ENCODE data around the gene ECM1.
A peak's percentile ranks its signal among the peaks of the same experiment; 100 is the strongest.

ECM1 gene

DNA sequence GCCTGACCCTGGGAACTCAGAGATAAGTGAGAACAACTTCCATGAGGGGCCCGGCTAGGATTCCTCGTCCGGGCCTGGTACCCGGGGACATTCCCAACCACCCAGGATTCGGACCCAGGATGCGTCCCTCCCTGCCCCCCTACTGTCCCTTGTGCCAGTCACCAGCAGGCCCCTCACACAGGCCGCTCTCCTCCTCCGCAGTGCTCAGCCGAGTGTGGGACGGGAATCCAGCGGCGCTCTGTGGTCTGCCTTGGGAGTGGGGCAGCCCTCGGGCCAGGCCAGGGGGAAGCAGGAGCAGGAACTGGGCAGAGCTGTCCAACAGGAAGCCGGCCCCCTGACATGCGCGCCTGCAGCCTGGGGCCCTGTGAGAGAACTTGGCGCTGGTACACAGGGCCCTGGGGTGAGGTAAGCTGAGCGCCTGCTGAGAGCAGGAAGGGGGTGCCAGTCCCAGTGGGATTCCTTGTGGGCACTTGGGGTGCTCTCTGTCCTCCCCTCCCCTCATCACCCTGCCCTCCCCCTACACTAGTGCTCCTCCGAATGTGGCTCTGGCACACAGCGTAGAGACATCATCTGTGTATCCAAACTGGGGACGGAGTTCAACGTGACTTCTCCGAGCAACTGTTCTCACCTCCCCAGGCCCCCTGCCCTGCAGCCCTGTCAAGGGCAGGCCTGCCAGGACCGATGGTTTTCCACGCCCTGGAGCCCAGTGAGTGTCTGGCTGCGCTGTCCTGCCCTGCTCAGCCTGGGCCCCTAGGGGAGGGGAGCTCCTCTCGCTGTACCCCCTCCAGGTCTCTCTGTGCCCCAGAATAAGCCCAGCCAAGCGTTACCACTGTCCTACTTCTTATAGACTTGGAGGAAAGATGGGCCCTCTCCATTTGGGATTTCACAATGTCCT, 51.1 kb downstream of the ECM1 start:
- peaks cover 46% of the 10 kb centered on the region for H3K4me1 Mint-ChIP-seq
- no peak overlapping the region for H3K4me3 Mint-ChIP-seq
- H3K27ac Mint-ChIP-seq = peak overlapping the region in 2 of 3 experiments; percentile 16 to 40
- H3K9me3 Mint-ChIP-seq = no peaks in the 10 kb centered on the region
- TF ChIP-seq, protein P1, sequence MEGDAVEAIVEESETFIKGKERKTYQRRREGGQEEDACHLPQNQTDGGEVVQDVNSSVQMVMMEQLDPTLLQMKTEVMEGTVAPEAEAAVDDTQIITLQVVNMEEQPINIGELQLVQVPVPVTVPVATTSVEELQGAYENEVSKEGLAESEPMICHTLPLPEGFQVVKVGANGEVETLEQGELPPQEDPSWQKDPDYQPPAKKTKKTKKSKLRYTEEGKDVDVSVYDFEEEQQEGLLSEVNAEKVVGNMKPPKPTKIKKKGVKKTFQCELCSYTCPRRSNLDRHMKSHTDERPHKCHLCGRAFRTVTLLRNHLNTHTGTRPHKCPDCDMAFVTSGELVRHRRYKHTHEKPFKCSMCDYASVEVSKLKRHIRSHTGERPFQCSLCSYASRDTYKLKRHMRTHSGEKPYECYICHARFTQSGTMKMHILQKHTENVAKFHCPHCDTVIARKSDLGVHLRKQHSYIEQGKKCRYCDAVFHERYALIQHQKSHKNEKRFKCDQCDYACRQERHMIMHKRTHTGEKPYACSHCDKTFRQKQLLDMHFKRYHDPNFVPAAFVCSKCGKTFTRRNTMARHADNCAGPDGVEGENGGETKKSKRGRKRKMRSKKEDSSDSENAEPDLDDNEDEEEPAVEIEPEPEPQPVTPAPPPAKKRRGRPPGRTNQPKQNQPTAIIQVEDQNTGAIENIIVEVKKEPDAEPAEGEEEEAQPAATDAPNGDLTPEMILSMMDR (IDR thresholded peaks at IDR 0.05; ENCODE audit: unreplicated experiment in 3 of 3) = no peak
- H3K36me3 Mint-ChIP-seq (ENCODE audit: low read depth) = no peaks in the 10 kb centered on the region
- no peaks in the 10 kb centered on the region for H3K27me3 Mint-ChIP-seq (ENCODE audit: low read depth)

DNA sequence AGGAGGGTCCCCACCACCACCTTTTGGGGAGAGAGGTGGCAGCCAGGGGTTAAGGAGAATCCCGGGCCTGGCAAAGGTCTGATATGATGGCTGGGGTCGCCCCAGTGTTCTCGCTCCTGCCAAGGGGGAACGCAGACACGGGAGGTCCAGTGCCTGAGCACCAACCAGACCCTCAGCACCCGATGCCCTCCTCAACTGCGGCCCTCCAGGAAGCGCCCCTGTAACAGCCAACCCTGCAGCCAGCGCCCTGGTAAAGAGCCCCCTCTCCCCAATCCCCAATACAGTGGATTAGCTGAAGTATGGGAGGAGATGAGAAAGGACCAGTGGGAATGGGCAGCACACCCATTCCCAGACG, 51.7 kb downstream of the ECM1 start:
- TF ChIP-seq, protein P1 (IDR thresholded peaks at IDR 0.05; ENCODE audit: unreplicated experiment in 3 of 3) = no peak
- peak overlapping the region; percentile 100 for H3K27ac Mint-ChIP-seq
- H3K27me3 Mint-ChIP-seq (ENCODE audit: low read depth) = no peaks in the 10 kb centered on the region
- no peaks in the 10 kb centered on the region for H3K36me3 Mint-ChIP-seq (ENCODE audit: low read depth)
- peak overlapping the region; percentile 31 to 53 (median 49) for H3K4me3 Mint-ChIP-seq
- H3K9me3 Mint-ChIP-seq = no peaks in the 10 kb centered on the region
- peaks cover 49% of the 10 kb centered on the region for H3K4me1 Mint-ChIP-seq

DNA sequence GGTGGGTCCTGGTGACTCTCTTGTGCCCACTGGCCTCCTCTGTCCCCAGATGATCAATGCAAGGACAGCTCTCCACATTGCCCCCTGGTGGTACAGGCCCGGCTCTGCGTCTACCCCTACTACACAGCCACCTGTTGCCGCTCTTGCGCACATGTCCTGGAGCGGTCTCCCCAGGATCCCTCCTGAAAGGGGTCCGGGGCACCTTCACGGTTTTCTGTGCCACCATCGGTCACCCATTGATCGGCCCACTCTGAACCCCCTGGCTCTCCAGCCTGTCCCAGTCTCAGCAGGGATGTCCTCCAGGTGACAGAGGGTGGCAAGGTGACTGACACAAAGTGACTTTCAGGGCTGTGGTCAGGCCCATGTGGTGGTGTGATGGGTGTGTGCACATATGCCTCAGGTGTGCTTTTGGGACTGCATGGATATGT, 52.1 kb downstream of the ECM1 start:
- H3K4me1 Mint-ChIP-seq = peaks cover 53% of the 10 kb centered on the region
- peak overlapping the region; percentile 31 to 53 (median 49) for H3K4me3 Mint-ChIP-seq
- no peaks in the 10 kb centered on the region for H3K9me3 Mint-ChIP-seq
- H3K27ac Mint-ChIP-seq = peak overlapping the region; percentile 100
- H3K27me3 Mint-ChIP-seq (ENCODE audit: low read depth) = no peaks in the 10 kb centered on the region
- TF ChIP-seq, protein P1 (IDR thresholded peaks at IDR 0.05; ENCODE audit: unreplicated experiment in 3 of 3) = peak; percentile 81 to 88 (median 84)
- no peaks in the 10 kb centered on the region for H3K36me3 Mint-ChIP-seq (ENCODE audit: low read depth)

DNA sequence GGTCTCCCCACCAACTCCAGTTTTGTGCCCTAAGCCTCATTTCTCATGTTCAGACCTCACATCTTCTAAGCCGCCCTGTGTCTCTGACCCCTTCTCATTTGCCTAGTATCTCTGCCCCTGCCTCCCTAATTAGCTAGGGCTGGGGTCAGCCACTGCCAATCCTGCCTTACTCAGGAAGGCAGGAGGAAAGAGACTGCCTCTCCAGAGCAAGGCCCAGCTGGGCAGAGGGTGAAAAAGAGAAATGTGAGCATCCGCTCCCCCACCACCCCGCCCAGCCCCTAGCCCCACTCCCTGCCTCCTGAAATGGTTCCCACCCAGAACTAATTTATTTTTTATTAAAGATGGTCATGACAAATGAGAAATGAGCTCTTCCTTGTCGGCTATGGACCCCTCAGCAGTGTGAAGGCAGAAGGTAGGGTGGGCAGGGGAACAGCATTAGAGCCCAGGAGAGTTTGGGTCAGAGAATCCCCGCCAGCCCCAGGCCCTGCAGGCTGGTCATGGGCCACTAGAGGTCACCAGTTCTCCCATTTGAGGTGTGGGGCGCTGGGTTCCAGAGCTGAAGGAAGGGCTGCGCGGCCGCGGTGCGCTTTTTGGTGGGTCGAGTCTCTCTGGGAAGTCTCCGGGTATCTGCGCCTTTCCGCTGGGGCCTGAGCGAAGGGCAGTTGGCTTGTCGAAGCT, 52.8 kb downstream of the ECM1 start:
- H3K27me3 Mint-ChIP-seq (ENCODE audit: low read depth) = no peaks in the 10 kb centered on the region
- H3K4me3 Mint-ChIP-seq = peak overlapping the region; percentile 86 to 88 (median 88)
- no peaks in the 10 kb centered on the region for H3K9me3 Mint-ChIP-seq
- TF ChIP-seq, protein P1 (IDR thresholded peaks at IDR 0.05; ENCODE audit: unreplicated experiment in 3 of 3) = peak; percentile 71 to 76 (median 75)
- H3K36me3 Mint-ChIP-seq (ENCODE audit: low read depth) = no peaks in the 10 kb centered on the region
- peak overlapping the region; percentile 100 for H3K27ac Mint-ChIP-seq
- H3K4me1 Mint-ChIP-seq = peaks cover 52% of the 10 kb centered on the region

DNA sequence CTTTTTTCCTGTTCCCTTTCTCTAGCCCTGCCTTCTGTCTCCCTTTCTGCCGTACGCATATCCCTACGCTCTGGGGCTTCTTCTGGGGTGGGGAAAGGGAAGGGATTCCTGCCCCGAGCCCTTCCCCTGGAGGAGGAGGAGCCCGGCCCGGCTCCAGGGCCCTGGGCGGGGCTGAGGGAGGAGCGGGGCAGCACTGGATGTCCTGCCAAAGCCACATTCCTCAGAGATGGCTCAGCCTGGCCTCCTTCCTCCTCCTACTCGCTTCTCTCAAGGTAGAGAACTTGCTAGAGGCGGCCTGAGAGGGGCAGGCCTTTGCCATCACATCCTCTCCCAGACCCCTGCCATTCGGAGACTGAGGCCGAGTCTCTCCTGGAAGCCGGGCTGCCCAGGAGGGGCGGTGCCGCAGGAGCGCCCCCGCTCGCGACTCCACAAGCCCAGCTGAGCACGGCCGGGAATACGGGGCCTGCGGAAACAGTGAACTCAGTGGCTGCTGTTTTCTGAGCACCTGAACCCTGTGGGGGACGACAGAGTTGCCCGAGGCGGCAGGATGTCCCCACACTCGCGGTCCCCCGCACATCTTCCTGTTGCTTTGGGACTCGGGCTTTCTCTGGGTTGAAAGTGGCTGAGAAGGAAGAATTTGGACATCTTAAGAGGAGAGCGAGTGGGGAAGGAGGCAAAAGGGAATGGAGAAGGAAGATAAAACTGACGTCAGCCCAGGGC, 53.5 kb downstream of the ECM1 start:
- no peaks in the 10 kb centered on the region for H3K27me3 Mint-ChIP-seq (ENCODE audit: low read depth)
- H3K36me3 Mint-ChIP-seq (ENCODE audit: low read depth) = no peaks in the 10 kb centered on the region
- peak overlapping the region; percentile 100 for H3K27ac Mint-ChIP-seq
- TF ChIP-seq, protein P1 (IDR thresholded peaks at IDR 0.05; ENCODE audit: unreplicated experiment in 3 of 3) = peak in 2 of 3 experiments; percentile 6 to 29
- H3K9me3 Mint-ChIP-seq = no peaks in the 10 kb centered on the region
- H3K4me1 Mint-ChIP-seq = peaks cover 51% of the 10 kb centered on the region
- peak overlapping the region; percentile 86 to 88 (median 88) for H3K4me3 Mint-ChIP-seq
